NCI-H446 treated with DMSO at 0.1 percent for 48 hours (cell line): ENCODE results near the gene COX6B2.
"Not testable (repeated sequence)": the region's sequence is repeated elsewhere in the genome, so short reads cannot be mapped to it uniquely, and the experiment has no call there.

Experiments
- DNase-seq: peaks from one replicate; lab custom pipeline; 2025; lab: John Stamatoyannopoulos, UW

COX6B2 gene, protein sequence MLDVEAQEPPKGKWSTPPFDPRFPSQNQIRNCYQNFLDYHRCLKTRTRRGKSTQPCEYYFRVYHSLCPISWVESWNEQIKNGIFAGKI

DNA sequence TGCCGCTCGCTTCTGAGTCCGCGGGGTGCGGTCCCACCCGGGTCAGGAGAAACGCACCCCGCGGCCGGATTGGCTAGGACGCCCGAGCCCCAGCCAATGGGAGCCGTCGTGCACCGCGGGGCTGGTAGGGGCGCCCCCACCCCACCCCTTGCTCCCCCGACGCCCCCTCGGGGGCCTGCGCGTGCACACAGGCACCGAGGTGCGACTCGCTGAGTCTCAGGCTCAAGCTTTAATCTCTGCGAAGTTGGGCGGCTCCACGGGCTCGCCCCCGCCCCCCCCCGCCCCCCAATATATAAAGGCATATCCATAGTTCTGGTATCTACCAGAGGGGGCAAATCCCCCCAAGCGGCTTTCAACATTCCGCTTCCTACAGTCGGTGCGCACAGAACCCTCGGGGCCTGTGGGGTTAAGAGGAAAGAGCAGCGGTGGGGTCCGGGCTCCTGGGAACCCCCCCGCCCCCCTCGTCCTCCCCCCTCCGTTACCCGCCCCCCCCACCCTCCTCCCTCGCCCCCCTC lies at the start of gene COX6B2:
Gene COX6B2, minus strand, starts transcription at position 22 of the 515 bp plus-strand sequence. CDS start 198 bp downstream, outside the sequence.
- no peak for DNase-seq

DNA sequence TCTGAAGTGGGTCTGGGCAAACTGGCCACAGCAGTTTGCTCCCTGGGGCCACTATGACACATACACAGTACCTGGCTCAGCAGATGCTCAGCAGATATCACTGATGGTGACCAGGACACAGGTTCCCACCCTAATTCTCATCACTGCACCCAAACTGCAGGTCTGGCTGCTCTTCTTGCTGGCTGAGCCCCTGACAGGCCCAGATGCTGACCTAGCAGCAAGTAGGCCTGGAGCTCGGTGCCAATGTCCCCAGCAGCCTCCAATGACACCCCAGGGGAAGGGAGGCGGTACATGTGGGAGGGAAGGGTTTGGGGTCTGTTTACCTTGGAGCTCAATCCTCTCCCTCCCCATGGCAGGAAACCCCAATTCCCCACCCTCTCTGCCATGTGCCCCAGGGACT lies 48.0 kb upstream of the COX6B2 start:
- no peak for DNase-seq

DNA sequence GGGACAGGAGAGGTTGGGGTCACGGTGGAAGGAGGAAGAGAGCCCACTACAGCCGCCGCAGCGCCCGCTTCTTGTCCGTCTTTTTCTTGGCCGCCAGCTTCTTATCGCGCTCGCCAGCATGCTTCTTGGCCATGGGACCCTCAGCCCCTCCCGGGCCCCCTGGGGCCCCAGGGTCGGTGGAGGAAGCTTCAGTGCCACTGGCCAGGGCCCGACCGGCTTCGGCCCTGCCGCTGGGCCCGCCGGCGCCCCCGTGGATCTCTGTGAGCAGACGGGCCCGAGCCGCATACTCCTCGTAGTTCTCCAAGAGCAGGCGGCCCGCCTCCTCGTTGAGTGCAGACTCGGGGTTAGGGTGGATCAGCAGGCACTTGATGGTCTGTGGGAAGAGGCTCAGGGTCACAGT lies 46.9 kb upstream of the COX6B2 start:
- not testable (repeated sequence) for DNase-seq

DNA sequence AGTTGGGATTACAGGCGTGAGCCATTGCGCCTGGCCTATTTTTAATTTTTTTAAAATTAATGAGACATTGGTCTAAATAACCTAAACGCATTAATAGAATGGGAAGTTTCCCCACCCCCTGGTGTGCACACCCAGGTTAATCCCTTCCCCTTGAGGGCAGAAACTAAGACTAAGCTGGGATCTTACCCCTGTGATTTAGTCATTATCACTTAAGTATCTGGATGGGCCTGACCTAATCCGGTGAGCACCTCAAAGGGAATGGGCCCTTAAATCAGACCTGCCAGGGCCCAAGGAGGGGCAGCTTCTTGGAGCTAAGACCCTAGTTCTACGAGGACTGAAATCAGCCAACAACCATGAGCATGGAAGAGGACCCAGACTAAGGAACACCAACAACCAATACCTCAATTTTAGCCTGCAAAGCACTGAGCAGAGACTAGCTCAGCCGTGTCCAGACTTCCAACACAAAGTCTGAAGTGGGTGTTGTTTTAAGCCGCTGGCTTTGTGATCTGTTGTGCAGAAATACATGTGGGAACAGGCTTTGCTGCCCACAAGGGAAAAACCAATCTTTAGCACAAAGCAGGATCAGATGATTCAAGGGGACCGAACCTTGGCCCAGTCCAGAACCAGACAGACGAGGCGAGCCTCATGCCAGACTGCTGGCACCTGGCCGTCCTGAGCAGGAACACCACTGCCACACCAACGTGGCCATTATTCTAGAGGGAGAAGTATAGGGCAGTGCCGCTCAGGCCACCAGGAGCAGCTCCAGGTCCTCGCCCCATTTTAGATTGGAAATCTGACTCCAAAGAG lies 46.0 kb upstream of the COX6B2 start:
- DNase-seq, result no peak

DNA sequence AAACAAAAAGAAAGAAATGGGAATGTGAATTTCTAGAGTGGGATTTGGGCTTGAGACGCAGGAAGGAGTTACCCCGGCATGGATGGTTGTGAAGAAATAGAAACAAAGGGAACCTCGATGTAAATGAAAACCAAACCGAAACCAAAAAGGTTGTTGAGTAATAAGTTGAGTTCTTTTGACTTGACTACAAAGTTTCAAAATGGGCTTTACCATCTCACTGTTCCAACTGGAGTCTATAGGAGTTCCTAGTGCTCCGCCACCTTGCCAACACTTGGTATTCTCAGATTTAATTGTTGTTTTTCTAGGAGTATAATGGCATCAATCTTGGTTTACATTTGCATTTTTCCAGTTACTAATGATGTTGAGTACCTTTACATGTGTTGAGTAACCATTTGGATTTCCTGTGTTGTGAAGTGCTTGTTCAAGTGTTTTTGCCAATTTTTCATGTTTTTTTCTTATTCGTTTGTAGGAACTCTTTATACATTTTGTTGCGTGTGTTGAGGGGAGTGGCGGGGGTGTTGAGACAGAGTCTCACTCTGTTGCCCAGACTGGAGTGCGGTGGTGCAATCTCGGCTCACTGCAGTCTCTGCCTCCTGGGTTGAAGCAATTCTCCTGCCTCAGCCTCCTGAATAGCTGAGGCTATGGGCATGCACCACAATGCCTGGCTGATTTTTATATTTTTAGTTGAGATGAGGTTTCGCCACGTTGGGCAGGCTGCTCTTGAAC lies 43.8 kb upstream of the COX6B2 start:
- DNase-seq, result no peak

DNA sequence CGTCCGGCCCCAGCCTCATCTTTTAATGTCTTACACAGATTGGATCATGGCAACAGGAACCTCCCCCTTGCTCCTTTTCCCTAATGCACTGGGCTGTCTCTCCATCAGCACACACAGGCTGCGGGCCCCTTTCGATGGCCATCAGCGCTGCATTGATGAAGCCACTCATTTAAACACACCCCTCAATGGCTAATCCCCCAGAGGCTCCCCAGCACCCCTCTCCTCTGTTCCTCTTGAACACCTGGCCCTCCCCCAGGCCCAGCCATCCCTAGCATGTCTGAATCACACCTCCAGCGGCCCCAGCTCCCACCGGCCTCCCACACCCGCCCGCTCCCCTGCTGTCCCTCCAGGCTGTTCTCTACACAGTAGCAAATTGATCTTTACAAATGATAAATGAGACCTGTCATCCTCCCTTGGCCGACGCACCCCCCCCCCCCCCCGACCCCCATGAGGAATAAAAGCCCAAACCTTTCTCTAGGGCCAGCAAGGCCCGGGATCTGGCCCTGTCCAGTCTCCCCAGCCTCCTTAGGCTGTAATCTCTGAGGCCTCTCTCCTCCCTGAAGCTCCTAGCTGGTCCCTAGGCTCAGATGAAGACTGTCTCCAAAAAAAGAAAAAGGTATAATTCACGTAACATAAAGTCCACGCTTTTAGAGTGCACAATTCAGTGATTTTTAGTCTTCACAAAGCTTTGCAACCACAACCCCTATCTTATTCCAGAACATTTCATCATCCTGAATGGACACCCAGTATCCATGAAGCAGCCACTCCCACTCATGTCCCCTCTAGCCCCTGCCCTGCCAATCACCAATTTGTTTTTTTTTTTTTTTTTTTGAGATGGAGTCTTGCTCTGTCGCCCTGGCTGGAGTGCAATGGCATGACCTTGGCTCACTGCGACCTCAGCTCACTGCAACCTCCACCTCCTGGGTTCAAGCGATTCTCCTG lies 38.6 kb upstream of the COX6B2 start:
- no peak for DNase-seq

DNA sequence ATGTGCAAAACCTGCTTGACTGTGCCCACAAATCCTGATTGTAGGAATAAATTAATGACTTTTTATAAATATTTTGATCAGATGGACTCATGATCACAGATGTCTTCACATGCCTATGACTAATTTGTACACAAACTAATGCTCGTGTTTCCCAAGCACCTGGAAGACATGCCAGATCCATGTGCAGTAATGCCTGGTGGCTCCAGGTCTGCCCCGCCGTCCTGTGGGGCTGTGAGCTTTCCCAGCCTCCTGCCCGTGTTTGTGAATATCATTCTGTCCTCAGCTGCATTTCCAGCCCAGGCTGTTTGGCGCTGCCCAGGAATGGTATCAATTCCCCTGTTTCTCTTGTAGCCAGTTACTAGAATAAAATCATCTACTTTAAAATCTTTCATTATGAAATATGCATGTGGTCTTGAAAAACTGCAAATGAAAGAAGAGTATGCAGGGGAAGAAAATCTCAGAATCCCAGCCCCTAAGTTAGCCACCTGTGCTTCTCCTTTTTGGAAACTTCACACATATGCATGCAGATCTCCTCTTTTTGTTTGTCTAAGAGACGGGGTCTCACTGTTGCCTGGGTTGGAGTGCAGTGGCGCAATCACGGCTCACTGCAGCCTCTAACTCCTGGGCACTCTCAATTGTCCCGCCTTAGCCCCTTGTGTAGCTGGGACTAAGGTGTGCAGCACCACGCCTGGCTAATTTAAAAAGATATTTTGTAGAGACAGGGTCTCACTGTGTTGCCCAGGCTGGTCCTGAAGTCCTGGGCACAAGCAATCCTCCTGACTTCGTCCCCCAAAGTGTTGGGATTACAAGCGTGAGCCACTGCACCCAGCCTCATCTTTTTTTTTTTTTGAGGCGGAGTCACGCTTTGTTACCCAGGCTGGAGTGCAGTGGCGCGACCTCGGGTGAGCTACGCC lies 37.4 kb upstream of the COX6B2 start:
- no peak for DNase-seq

DNA sequence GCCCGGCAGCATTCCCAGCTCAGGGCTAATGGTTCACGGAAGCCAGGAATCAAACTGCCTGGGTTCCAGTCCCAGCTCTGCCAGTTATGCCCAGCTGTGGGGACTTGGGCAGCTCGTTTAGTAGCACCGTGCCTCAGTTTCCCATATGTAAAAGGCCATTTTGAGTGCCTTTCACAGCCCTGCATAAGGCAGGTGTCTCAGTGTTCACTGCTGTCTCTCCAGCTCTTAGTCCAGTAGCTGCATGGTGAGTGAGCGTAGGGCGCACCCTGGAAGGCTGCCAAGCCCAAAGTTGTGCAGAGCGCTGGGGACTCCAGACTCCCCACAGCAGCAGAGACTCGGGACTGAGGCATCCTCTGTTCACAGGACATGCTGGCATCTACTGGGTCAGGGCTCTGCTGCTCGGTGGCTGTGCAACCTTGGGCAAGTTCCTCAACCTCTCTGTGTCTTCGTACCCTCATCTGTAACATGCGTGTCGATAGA lies 36.7 kb upstream of the COX6B2 start:
- DNase-seq, result no peak

DNA sequence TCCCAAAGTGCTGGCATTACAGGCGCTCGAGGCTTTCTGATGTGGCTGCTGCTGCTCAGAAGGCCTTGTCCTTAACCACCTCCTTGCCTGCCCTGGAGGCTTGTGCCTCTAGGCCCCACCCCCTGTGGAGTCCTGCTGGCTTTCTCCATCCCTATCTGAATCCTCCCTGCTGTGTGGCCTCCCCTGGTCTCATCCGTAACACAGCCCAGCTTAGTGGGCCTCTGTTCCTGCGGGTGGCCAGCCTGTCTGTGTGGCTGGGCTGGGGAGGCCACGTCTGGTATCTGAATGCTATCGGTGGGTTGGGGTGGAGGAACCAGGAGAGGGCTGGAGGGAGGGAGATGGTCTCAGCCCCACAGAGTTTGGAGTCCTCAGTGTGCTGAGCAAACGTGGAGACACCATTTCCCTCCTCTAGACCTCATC lies 36.0 kb upstream of the COX6B2 start:
- DNase-seq, result no peak

DNA sequence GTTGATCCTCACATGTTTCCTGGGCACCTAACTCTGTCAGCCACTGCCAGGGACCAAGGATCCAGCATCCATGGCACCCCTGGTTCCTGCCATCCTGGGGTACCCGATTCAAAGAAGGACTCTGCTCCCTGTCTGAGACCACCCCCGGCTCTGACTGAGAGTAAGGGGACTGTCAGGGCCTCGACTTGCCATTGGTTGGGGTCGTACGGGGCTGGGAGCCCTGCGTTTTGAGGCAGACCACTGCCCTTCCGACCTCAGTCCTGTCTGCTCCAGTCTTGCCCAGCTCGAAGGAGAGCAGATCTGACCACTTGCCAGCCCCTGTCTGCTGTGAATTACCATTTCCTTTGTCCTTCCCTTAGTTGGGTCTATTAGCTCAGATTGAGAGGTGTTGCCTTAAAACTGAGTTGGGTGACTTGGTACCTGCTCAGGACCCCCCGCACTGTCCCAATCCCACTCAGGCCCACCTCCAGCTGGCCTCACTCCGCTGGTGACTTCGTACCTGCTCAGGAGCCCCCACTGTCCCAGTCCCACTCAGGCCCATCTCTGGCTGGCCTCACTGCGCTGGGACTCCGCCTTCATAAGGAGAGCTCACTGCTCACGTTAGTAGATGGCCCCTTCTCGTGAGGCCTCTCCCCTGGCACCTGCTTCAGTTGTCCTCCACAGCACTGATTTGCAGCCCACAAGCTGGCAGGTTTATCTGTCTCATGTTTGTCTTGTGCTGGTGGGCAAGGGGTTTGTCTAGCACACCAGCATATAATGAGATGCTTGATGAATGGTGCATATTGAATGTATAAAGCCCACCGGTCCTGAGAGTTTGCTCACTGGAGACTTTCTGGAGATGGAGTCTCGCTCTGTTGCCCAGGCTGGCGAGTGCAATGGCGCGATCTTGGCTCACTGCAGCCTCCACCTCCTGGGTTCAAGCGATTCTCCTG lies 35.1 kb upstream of the COX6B2 start:
- DNase-seq, result no peak

DNA sequence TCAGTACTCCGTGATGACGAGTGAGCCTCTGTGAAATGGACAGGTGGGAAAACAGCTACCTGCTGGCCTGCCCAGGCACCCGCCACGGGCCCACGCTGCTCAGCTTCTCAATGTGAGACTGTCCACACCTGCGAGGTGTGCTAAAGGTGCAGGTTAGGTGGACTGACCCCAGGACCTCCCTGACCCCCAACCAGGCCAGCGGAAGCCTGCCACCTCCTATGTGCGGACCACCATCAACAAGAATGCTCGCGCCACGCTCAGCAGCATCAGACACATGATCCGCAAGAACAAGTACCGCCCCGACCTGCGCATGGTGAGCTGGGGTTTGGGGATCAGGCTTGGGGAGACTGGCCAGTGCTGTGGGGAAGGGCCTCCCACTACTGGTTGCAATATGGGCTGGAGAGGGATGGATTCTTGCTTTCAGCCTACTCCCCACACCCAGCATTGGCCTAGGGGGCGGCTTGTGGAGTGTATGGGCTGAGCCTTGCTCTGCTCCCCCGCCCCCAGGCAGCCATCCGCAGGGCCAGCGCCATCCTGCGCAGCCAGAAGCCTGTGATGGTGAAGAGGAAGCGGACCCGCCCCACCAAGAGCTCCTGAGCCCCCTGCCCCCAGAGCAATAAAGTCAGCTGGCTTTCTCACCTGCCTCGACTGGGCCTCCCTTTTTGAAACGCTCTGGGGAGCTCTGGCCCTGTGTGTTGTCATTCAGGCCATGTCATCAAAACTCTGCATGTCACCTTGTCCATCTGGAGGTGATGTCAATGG lies 33.4 kb upstream of the COX6B2 start:
- no peak for DNase-seq

DNA sequence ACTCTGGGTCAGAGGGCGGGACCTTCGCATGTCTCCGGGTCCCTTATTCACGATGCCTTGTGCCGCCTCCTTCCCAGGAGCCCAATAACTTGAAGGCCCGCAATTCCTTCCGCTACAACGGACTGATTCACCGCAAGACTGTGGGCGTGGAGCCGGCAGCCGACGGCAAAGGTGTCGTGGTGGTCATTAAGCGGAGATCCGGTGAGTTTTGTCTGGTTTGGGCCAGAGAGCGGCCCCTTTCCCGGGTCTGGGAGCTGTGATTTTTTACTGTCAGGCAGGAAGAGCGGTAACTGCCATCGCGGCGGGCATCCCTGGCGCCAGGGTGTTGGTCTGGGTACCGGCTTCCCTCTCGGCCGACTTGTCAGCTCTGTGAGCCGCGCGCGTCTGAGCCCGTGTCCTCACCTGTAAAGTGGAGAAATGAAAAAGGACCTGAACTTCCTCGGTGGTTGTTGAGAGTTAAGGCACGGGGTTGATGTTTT lies 32.0 kb upstream of the COX6B2 start:
- DNase-seq, result no peak

DNA sequence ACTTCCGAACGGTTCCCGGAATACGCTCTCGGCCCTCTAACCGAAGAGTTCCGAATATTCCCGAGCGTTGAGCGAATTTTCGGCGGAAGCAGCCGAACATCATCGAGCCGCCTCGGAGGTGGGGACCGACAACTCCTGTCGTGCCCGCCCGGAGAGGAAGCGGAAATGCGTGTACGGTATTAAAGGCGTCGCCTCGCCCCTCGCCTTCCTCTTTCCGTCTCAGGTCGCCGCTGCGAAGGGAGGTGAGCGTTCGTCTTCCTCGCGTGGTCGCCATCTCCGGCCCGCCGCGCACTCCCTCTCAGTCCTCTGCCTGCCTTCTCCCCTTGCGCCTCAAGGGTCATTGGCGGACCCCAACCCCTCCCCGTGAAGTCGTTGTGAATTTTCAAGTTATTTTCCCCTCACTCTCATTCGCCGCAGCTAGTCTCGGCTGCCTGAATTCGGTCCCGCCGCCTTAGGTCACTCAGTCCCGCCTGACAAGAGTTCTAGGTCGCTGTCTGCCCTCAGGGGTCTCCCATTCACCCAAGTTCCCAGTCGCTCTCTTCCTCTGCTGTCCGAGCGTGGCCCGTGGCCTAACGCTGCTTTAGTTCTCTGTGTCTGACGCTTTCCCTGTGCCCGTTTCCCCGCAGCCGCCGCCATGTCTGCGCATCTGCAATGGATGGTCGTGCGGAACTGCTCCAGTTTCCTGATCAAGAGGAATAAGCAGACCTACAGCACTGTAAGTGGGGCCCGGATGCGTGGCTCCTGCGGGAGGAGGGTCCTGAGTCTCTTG lies 31.4 kb upstream of the COX6B2 start, which contains the start of gene RPL28:
Gene RPL28, plus strand, starts transcription at position 209 of the 769 bp plus-strand sequence. Its CDS starts 426 bp downstream, at position 635.
- DNase-seq, result peak; percentile 96

DNA sequence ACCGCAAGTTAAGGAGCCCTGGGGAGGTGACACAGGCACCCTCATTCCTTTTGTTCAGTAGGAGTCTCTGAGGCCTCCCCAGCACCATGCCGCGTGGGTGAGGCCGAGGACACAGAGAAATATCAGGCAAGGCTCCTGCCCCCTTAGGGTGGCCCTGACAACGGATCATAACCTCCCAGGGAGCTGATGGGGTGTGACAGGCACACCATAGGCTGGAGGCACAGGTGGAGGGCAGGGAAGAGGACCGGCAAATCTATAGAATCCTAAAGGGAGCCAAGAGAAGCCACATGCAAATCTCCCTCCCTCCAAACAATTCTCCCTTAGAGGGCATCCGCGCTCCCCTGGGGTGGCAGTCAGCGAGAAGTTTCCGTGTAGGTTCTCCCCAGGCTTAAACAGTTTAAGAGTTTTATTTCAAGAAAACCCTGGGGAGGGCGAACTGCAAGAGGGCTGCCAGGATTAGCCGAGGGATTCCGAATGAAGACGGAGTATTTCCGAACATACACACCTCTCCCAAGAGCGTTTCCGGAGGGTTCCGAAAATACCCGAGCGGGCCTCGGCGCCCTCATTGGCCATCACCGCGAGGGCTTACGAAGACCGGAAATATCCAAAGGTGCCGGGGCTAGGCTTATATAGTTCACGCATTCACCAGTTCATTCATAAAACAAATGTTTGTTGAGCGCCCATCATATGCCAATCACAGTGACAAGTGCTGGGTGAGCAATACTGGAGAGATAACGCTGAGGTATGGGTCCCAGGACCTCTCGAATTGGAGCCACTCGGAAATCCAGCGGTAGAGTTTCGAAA lies 30.6 kb upstream of the COX6B2 start:
- peak; percentile 95 for DNase-seq

DNA sequence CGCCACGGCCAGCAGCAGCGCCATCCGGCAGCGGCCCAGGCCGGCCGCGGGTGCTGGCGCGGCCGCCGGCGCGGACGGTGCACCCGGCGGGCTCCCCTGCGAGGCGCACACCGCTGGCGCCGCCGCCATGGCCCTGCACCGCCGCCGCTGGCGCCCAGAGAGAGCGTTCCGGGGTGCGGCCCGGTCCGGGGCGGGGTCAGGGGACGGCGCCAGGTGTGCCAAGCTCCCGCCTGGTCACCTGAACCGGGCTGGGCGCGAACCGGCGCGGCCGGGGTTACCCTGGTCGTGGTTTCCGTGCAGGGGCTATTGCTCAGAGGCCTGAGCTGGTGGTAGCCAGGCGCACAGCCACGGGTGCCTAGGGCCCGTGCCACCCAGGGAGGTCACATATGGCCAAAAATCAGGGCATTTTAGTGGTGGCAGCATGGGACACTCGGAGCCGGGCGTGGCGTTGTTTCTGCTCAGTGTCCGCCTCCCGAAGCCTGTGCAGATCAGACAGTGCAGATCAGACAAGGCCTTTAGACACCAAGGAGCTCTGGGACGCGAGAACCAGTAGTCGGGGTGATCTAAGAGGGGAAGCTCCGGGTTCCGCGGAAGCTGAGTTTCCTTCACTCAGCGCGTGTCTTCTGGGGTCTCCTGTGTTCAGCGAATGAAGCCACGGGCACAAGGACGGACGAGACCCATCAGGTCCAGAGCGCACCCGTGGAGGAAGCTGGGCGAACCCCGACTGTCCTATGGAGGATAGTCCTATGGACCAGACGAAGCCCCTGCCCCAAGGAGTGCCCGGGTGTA lies 29.8 kb upstream of the COX6B2 start, which contains the start of gene TMEM238:
Gene TMEM238, minus strand, starts transcription at position 162 of the 789 bp plus-strand sequence. Its CDS starts 33 bp downstream, at position 129.
- no peak for DNase-seq
